ENCODE data around the gene LMCD1.

- TF ChIP-seq CTCF (IDR thresholded peaks at IDR 0.05) = no peak
- no peak for TF ChIP-seq POLR2A (IDR thresholded peaks at IDR 0.05)
- TF ChIP-seq EP300 (IDR thresholded peaks at IDR 0.05) = no peak
These were observed 2.4 kb downstream of the LMCD1 start for GRCh38 chr3:8503871-8504610.

Measured in sigmoid colon (tissue), 4 donors.